Upper lobe of left lung (tissue), 4 donors: ENCODE data around the gene IL22RA1.

ENCODE experiments used
- POLR2A ChIP-seq, 4 donors: fragments of 450-650 bp; IDR thresholded peaks; one replicate each; pipeline ENCODE4 v1.5.1; 2016 to 2017; ENCODE audit warnings: antibody characterized with exemption in 4 of 4, mild to moderate bottlenecking in 2 of 4
- POLR2AphosphoS5 ChIP-seq, 2 donors: sonication (generic); formaldehyde crosslinking; IDR thresholded peaks; one replicate each; pipeline ENCODE4 v1.5.1; 2017; ENCODE audit warnings: antibody characterized with exemption in 2 of 2

GRCh38 chr1:24097663-24098062 is 45.3 kb downstream of the IL22RA1 start:
- TF ChIP-seq POLR2A (IDR thresholded peaks at IDR 0.05) (no peak), POLR2AphosphoS5 (IDR thresholded peaks at IDR 0.05) (no peak)
